SHP77 treated with DMSO at 0.1 percent for 48 hours (cell line): ENCODE measurements around the gene KIF1A.

Source experiments
- DNase-seq: peaks from one replicate; lab custom pipeline; 2025; lab: John Stamatoyannopoulos, UW

KIF1A gene

GRCh38 chr2:240799033-240799820, 20.8 kb downstream of the KIF1A start:
- DNase-seq, result no peak

DNA sequence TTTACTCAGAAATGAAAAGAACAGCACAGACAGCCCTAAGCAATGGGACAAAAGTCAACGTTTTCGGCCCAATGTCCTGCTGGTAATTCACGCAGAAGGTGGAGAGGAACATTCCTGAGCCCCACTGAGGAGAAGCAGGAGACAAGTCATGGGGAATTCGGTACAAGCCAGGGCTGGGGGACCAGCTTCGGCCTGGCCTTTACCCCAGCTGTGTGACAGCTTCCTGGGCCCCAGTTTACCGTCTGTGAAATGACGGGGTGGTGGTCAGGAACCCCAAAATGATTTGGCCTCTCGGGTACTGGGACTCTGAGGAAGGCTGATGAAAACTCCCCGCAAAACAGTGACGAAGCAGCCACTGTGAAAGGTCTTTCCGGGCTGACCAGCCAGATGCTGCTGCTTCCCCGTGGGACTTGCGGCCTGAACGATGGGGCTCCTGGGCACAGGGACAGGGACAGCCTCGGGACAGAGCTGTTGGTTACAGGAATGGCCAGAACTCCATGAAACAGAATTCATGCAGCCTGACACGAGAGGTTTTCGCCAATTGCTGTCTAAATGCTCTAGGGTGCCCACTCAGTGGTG, 21.6 kb downstream of the KIF1A start:
- DNase-seq, result no peak

DNA sequence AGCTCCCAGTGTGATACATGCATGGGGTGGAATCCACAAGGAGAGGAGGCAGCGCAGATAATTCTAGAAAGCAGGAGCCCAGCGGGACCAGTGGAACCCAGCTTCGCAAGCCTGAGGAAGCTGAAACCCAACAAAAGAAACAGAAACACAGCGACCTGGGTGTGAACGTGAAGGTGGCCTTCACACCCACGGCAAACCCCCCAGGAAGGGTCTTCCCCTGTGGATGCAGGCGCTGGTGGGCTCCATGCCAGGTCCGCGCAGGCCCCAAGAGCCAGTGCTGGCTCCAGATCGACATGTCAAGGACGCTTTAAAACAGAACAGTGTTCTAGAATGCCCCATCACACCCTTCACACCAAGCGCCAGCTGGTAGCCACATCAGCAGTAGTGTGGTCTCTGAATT, 22.1 kb downstream of the KIF1A start:
- DNase-seq, result no peak

DNA sequence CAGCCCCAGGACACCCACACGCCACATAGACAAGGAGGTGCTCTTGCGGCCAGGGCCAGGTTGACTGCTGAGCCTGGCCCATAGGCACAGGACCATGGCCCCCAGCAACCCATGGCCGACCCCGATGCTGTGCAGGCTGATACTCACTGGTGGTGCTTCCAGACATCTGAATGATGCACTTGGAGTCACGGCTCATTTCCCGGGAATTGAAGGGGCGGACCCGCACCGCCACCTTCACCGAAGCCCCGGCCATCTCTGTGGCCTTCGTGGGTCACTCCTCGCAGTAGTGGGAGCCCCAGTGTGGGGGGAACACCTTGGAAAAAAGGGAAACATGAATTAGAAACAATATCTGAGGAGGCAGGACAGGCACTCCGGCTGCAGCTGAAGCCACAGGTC, 22.5 kb downstream of the KIF1A start:
- DNase-seq, result no peak

DNA sequence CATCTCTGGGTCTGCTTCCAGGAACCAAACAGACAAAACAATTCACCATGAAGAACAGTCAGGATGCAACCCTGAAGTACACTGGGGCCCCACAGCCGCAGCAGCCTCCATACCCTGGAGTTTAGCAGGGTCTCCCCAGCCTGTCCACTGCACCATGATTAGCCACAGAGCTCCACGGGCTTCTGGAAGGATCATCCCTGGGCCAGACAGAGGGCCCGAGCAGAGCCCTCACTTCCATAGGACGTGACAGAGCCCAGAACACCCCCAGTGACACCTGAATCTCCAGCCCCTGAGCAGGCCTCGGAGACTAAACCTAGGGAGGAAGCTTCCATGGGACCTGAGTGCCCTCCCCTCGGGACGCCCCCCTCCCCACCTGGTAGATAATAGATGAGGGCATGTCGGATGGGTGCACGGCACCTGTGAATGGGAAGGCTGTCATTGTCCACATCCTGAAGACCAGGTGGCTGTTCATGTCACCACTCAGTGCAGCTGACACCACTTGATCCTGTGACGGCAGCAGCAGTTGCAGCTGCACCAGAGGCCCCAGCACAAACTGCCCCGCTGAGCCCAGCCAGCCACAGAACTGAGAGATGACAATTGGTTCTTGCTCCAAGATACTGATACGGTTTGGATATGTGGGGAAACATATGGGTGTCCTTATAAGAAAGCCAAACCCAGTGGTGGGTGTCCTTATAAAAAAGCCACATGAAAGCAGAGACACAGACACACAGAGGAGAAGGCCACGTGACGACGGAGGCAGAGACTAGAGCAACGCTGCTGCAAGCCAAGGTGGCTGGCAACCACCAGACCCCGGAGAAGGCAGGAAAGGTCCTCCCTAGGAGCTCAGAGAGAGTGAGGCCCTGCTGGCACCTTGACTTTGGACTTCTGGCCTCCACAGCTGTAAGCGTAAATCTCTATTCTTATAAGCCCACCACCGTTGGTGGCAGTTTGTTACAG, 23.2 kb downstream of the KIF1A start:
- peak; percentile 84 for DNase-seq

DNA sequence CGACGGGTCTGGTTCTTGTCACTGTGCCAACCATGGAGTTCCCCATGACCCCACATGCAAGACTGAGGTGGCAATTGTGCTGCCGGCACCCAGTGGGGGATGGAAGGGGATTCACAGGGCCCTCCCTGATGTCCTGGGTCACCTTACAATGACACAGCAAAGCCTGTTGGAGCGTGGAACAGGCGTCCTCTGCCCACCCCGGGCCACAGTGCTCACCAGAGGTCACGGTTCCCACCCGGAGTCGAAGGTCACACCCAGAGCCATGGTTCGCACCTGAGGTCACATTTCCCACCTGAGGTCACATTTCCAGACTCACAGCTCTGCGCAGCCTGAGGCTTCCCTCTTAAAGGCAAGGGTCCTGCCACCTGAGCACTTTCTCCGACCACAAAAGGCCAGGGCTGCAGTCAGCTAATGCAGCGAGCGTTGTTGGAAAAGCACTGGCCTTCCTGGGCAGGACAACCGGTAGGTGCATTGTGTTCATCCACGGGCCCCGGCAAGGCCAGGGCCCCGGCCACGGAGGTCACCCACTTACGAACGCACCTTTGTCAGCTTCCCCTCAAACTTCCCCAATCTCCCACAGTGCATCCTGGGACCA, 24.0 kb downstream of the KIF1A start:
- no peak for DNase-seq

- no peak for DNase-seq
Observed at GRCh38 chr2:240795454-240795853, 24.6 kb downstream of the KIF1A start.

- DNase-seq, result no peak
Observed at GRCh38 chr2:240794178-240794721, 25.8 kb downstream of the KIF1A start.

GRCh38 chr2:240793313-240794177, 26.5 kb downstream of the KIF1A start:
- DNase-seq, result no peak

DNA sequence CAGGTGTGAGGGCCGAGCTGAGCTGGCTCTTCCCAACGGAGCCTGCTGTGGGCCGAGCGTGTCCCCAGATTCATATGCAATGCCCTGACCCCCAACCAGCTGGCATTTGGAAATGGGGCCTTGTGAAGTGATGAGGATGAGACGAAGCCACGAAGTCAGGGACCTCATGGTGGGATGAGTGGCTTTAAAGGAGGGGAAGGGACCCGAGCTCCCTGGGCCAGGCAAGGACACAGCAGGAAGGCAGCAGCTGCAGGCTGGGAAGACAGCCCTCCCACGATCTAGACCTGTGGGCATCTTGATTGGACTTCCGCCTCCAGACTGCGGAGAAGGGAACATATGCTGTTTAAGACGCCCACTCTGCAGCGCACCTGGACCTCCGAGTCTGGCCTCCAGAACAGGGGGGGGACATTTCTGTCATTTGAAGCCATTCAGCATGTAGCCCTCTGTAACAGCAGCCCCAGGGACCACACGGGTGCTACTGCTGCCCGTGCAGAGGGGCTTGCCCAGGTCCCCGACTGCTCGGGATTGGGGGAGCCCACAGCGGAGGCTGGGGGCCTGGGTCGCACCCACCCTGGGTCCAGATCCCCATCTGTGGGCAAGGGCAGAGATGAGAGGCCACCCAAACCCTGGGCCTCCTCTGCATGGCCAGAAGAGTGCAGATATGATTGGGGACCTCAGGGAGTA, 27.2 kb downstream of the KIF1A start:
- no peak for DNase-seq

- no peak for DNase-seq
Observed at GRCh38 chr2:240791821-240792628, 28.0 kb downstream of the KIF1A start.

DNA sequence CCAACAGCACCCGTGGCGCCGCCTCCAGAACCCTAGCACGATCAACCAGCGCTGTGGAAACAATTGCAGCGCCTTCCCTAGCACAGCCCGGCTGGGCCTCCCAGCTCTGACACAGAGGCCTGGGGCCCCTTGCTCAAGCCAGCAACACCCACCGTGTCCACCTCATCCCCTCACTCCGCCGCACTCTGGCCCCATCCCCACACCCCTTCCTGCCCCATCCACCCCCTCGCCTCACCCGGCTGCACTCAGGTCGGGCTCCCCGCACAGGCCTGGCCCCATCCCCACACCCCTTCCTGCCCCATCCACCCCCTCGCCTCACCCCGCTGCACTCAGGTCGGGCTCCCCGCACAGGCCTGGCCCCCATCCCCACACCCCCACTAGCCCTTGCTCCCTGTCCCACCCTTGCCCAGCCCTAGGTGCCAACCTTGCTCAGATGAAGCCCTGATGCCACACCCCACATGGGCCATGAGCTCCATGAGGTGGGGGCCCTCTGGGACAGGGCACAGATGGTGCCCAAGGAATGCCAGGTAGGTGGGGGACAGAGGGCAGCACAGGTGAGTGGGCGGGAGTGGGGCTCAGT, 28.7 kb downstream of the KIF1A start:
- DNase-seq, result no peak

- DNase-seq, result no peak
Observed at GRCh38 chr2:240790370-240791220, 29.4 kb downstream of the KIF1A start.

DNA sequence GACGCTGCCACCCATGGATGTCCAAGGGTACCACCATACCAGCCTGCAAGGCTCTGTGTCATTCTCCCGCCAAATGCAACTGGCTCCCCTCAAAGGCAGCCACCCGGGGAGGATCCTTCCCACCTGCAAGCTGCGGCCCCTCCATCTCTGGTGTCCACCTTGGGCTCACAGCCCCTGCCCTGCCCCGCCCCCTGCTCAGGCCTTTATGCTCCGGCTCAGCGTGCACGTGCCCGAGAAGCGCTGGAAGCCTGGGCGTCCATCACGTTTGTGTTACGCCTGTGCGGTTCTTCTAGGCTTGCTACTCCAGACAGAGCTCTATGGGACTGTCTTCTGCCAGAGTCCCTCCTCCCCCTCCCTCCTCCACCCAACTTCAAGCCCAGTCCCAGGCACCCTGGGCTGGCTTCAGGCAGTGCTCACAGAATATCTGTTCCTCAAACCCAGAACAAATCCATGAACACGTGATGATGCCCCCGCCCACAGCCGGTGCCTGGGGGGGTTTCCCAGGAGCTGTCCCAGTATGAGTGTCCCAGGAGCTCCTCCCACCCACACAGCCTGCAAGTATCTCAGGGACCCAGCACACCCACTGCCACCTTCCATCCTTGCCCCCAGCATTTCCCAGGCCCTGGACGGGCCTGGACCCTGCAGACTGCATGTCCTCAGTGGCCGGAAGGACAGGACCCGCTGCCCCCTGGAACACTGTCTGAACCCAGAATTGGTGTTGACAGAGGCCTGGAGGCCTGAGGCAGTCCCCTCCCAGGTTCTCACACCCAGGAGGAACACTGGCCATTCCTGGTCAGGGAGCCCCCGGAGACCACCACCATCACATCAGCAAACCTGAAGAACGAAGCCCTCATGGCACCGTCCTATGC, 30.3 kb downstream of the KIF1A start:
- DNase-seq, result no peak

DNA sequence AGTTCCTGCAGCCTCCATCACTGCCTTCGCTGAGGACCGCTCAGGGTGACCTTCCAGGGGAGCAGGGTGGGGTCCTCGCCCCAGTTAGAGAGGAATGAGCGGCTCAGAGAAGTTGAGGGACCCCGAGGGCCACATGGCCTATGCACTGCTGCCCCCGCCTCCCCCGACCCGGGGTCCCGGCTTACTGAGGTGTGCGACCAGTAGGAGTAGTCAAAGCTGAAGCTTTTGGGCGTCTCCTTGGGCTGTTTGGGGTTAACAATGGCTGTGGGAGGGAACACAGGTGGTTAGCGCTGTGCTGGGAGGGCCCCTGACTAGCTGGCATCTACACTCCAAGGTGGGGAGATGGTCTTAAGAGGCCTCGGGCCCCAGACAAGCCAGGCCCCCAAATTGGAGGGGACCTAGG, 31.0 kb downstream of the KIF1A start:
- DNase-seq, result no peak

DNA sequence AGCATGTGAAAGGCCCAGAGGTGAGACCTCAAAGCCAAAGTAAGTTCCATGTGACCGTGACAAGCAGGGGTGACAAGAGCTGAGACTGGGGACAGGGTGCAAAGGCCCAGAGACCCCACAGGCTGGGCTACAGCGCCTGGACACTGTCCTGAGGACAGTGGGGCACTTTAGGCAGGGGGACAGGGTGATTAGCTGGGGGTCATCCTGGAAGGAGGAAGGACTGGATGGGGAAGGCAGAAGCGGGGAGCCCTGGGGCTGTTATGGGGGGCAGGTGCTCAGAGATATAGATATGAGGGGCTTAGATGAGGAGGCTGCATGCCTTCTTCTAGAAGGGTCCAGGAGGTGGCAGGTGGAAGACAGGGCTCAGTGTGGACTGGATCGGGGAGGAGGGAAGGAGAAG, 31.5 kb downstream of the KIF1A start:
- no peak for DNase-seq
